Activated T-helper 1 cell treated with anti-CD3 and anti-CD28 coated beads, Interleukin-12 subunit alpha, Interleukin-12 subunit beta, Interleukin-2, Interleukin-4 antibody, amounts not matched to agents 30 ng/mL and 10 ng/mL and 1 ng/mL, durations not matched to agents 14 hours and 24 hours and 36 hours (primary cell): Measurements from ENCODE around the gene FAM24A. TPM values are rescaled to one million over a fixed set of nuclear protein-coding genes. Genes with fewer than 3 reads are reported as not detected.
"Not testable (repeated sequence)": the region's sequence is repeated elsewhere in the genome, so short reads cannot be mapped to it uniquely, and the experiment has no call there.

Experiments used
- DNase-seq: peaks from one replicate; pipeline ENCODE4 v3.0.0; 2021; ENCODE audit warnings: low spot score
- H3K27ac Mint-ChIP-seq: one replicate; pipeline ENCODE4 v1.8.0; 2021; ENCODE audit warnings: mild to moderate bottlenecking, mixed read lengths
- H3K27me3 Mint-ChIP-seq: one replicate; pipeline ENCODE4 v1.8.0; 2022; ENCODE audit warnings: mild to moderate bottlenecking, moderate library complexity, mixed read lengths; ENCODE audit not compliant: insufficient read depth
- H3K36me3 Mint-ChIP-seq: one replicate; pipeline ENCODE4 v1.8.0; 2021; ENCODE audit warnings: low read depth, mixed read lengths
- H3K4me1 Mint-ChIP-seq: one replicate; pipeline ENCODE4 v1.8.0; 2021; ENCODE audit warnings: low read depth, mixed read lengths
- H3K4me3 Mint-ChIP-seq: one replicate; pipeline ENCODE4 v1.8.0; 2021; ENCODE audit warnings: mild to moderate bottlenecking, moderate library complexity, mixed read lengths
- H3K9me3 Mint-ChIP-seq: one replicate; pipeline ENCODE4 v1.8.0; 2021; ENCODE audit warnings: mixed read lengths
- intact Hi-C: fragments of 100-400 bp; cut with micrococcal nuclease; formaldehyde crosslinking; loops from one replicate; pipeline ENCODE4 v1.15.1; 2024
- total RNA-seq: library from RNA; stranded (reverse); gene quantifications from 2 replicates; pipeline ENCODE4 v1.2.3, GENCODE V29; 2022

Gene FAM24A
- total RNA-seq, 1 donor from 2014 or later: not detected

- Mint-ChIP-seq H3K4me1 (peaks cover 53% of the 10 kb centered on the region), H3K27ac (peak within 1 kb of the TSS; percentile 93), H3K36me3 (peaks cover 17% of the 10 kb centered on the region), H3K4me3 (peak within 1 kb of the TSS; percentile 97), H3K9me3 (peaks cover 5% of the 10 kb centered on the region), H3K27me3 (no peaks in the 10 kb centered on the region)
- intact Hi-C loops: loop anchor here (1.0 to 2.0 kb wide), 7 partner anchors 33 to 905 kb away; partner anchors contain the start of genes BUB3, C10orf88, IKZF5 and NSMCE4A
- peak; percentile 94 for DNase-seq
Measured at GRCh38 chr10:122879339-122880273, 30.8 kb upstream of the FAM24A start, which contains the start of gene FAM24B. TSS of gene FAM24B (minus strand) at chr10:122879581. CDS start at chr10:122850515, 29,066 bp downstream.

- peaks cover 24% of the 10 kb centered on the region for H3K4me1 Mint-ChIP-seq
- H3K9me3 Mint-ChIP-seq: no peaks in the 10 kb centered on the region
- intact Hi-C loops: no loop called here
- DNase-seq: no peak
- peaks cover 6% of the 10 kb centered on the region for H3K36me3 Mint-ChIP-seq
- no peaks in the 10 kb centered on the region for H3K27me3 Mint-ChIP-seq
- H3K4me3 Mint-ChIP-seq: no peak overlapping the region
- no peak overlapping the region for H3K27ac Mint-ChIP-seq
Measured at GRCh38 chr10:122882766-122883165, 27.6 kb upstream of the FAM24A start.

GRCh38 chr10:122884166-122884565 is 26.2 kb upstream of the FAM24A start:
- H3K9me3 Mint-ChIP-seq: no peaks in the 10 kb centered on the region
- no peak overlapping the region for H3K4me3 Mint-ChIP-seq
- H3K36me3 Mint-ChIP-seq: peaks cover 9% of the 10 kb centered on the region
- intact Hi-C loops: no loop called here
- no peak for DNase-seq
- H3K4me1 Mint-ChIP-seq: peaks cover 11% of the 10 kb centered on the region
- H3K27me3 Mint-ChIP-seq: no peaks in the 10 kb centered on the region
- no peak overlapping the region for H3K27ac Mint-ChIP-seq

GRCh38 chr10:122894261-122894944 is 16.0 kb upstream of the FAM24A start:
- intact Hi-C loops: no loop called here

GRCh38 chr10:122903861-122904260 is 6.5 kb upstream of the FAM24A start:
- intact Hi-C loops, H3K9me3 Mint-ChIP-seq, H3K4me3 Mint-ChIP-seq, H3K27me3 Mint-ChIP-seq, H3K36me3 Mint-ChIP-seq, H3K4me1 Mint-ChIP-seq, H3K27ac Mint-ChIP-seq, DNase-seq: not testable (repeated sequence)

More at GRCh38 chr10:122894261-122894944, 16.0 kb upstream of the FAM24A start:
- no peaks in the 10 kb centered on the region for H3K27me3 Mint-ChIP-seq
- H3K4me1 Mint-ChIP-seq: peaks cover 5% of the 10 kb centered on the region
- H3K9me3 Mint-ChIP-seq: no peaks in the 10 kb centered on the region
- no peak overlapping the region for H3K27ac Mint-ChIP-seq
- peaks cover 5% of the 10 kb centered on the region for H3K36me3 Mint-ChIP-seq
- no peak overlapping the region for H3K4me3 Mint-ChIP-seq
- DNase-seq: no peak

- Mint-ChIP-seq H3K36me3 (no peaks in the 10 kb centered on the region), H3K9me3 (no peaks in the 10 kb centered on the region), H3K27ac (no peak overlapping the region), H3K4me3 (no peak overlapping the region), H3K27me3 (peaks cover 5% of the 10 kb centered on the region), H3K4me1 (no peaks in the 10 kb centered on the region)
- intact Hi-C loops: loop anchor here (1.0 kb wide), 2 partner anchors 33 to 42 kb away; partner anchors contain the start of genes C10orf88 and FAM24B
- peak; percentile 46 for DNase-seq
Measured at GRCh38 chr10:122911889-122912484, 1.6 kb downstream of the FAM24A start.

- no peak for DNase-seq
- Mint-ChIP-seq H3K4me1 (no peaks in the 10 kb centered on the region), H3K9me3 (no peaks in the 10 kb centered on the region), H3K27ac (no peak overlapping the region), H3K36me3 (no peaks in the 10 kb centered on the region), H3K4me3 (no peak overlapping the region), H3K27me3 (no peaks in the 10 kb centered on the region)
- intact Hi-C loops: no loop called here
Measured at GRCh38 chr10:122915700-122916099, 5.3 kb downstream of the FAM24A start.

GRCh38 chr10:122930140-122930539 is 19.7 kb downstream of the FAM24A start:
- H3K4me1 Mint-ChIP-seq: no peaks in the 10 kb centered on the region
- no peaks in the 10 kb centered on the region for H3K27me3 Mint-ChIP-seq
- H3K9me3 Mint-ChIP-seq: no peaks in the 10 kb centered on the region
- H3K36me3 Mint-ChIP-seq: peaks cover 12% of the 10 kb centered on the region
- H3K27ac Mint-ChIP-seq: no peak overlapping the region
- intact Hi-C loops: no loop called here
- DNase-seq: no peak
- H3K4me3 Mint-ChIP-seq: no peak overlapping the region

- Mint-ChIP-seq H3K27ac (no peak overlapping the region), H3K4me3 (no peak overlapping the region), H3K4me1 (no peaks in the 10 kb centered on the region), H3K27me3 (no peaks in the 10 kb centered on the region), H3K9me3 (no peaks in the 10 kb centered on the region), H3K36me3 (peaks cover 16% of the 10 kb centered on the region)
- intact Hi-C loops: no loop called here
- no peak for DNase-seq
Measured at GRCh38 chr10:122931088-122931906, 20.9 kb downstream of the FAM24A start.

- Mint-ChIP-seq H3K36me3 (peaks cover 27% of the 10 kb centered on the region), H3K4me1 (peaks cover 5% of the 10 kb centered on the region), H3K9me3 (no peaks in the 10 kb centered on the region), H3K27me3 (no peaks in the 10 kb centered on the region), H3K4me3 (no peak overlapping the region), H3K27ac (no peak overlapping the region)
- no peak for DNase-seq
- intact Hi-C loops: no loop called here
Measured at GRCh38 chr10:122939133-122939855, 28.9 kb downstream of the FAM24A start.

- H3K27ac Mint-ChIP-seq: no peak overlapping the region
- H3K36me3 Mint-ChIP-seq: peaks cover 25% of the 10 kb centered on the region
- H3K4me3 Mint-ChIP-seq: no peak overlapping the region
- H3K4me1 Mint-ChIP-seq: peaks cover 5% of the 10 kb centered on the region
- H3K27me3 Mint-ChIP-seq: no peaks in the 10 kb centered on the region
- H3K9me3 Mint-ChIP-seq: no peaks in the 10 kb centered on the region
- intact Hi-C loops: no loop called here
- no peak for DNase-seq
Measured at GRCh38 chr10:122939856-122940543, 29.6 kb downstream of the FAM24A start.
